ENCODE data around the gene CCR5AS.

- TF ChIP-seq POLR2A (IDR thresholded peaks at IDR 0.05) (no peak), CTCF (IDR thresholded peaks at IDR 0.05 in 8 of 11, conservative IDR thresholded peaks at IDR 0.05 in 3 of 11) (no peak), POLR2AphosphoS5 (IDR thresholded peaks at IDR 0.05) (no peak)
Measured at GRCh38 chr3:46420931-46421330, 14.1 kb upstream of the CCR5AS start.

Data from spleen (tissue), 7 donors.